Stimulated activated CD8-positive, alpha-beta memory T cell treated with anti-CD3 and anti-CD28 coated beads, Interleukin-12 subunit alpha, Interleukin-12 subunit beta, amount 100 ng/mL, for 24 hours (primary cell): ENCODE measurements around the gene FGF13.

Experiments used
- DNase-seq: peaks from one replicate; pipeline ENCODE4 v3.0.0-alpha.2; 2020; ENCODE audit errors: extremely low read depth

Gene FGF13

DNA sequence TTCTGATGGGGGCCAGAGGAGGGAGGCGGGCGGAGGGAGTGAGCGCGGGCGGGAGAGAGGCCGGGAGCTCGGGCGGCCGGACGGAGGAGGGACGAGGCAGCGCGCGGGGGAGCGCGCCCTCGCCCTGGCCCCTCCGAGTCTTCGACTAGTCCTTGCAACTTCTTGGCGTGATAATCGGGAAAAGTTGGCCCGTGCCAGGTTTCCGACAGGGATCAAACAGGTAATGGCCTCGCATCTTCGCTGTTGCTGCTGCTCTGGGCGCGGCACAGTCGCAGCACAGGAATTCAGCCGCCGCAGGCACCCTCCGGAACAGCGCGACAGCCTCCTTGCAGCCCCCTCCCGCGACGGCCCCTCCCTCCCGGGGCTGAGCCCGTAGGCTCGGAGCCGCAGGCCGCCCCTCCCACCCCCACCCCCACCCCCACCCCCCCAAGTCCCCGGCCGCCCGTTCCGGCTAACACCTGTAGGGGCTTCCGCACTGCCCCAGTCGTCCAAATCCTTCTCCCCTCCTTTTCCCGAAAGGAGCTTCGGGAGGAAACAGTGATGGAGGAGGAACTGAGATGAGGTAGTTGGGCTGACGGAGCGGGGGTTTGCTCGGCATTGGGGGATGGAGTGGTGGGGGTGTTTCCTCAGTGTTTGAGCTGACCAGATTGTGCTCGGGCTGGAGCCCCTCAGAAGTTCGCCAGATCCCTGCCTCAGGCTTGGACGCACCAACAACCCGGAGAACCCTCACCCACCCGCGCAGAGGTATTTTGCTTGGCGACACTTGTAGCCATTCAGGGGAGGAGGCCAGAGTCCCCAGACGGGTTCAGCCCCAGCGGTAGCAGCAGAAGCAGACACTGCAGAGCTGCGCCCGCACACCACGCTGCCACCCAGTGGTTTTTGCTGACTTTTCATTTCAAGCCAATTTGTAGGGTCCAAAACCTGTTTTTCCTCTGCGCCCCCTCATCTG is at the start of gene FGF13:
Gene FGF13, minus strand, starts transcription at position 319 of the 949 bp plus-strand sequence. CDS start 714 bp downstream, outside the sequence.
- DNase-seq, result no peak

DNA sequence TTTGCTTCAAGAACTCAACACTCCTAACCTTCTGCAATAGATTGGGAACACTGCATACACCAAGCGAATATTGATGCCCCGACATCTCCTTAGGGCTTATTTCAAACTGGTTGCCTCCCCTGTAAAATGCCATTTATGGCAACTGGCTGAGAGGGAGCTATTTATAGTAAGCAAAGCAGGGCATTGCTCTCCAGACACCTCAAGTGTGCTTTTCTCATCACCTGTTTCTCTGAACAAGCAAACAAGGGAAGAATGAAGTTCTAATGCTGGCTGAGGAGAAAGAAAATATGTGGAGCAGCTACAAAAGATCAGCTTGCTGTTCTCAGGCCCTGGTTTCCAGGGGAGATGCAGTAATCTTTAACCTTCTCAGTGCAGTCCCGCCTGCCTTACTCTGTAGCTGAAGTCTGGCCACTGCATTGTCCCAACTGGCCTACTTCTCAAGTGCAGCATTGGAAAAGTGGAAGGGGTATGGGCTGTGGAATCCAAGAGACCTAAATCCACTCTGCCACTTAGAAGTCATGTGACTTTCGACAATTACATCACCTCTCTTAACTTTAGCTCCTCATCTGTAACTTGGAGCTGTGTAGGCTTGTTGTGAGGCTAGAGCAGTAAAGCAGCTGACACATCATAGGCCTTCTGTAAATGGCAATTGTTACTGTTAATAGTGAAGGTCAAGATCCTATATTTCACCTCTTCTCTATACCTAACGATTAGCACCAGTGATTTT is 47.9 kb upstream of the FGF13 start:
- DNase-seq, result no peak

GRCh38 chrX:138756234-138756633 is 44.7 kb upstream of the FGF13 start:
- DNase-seq, result no peak

DNA sequence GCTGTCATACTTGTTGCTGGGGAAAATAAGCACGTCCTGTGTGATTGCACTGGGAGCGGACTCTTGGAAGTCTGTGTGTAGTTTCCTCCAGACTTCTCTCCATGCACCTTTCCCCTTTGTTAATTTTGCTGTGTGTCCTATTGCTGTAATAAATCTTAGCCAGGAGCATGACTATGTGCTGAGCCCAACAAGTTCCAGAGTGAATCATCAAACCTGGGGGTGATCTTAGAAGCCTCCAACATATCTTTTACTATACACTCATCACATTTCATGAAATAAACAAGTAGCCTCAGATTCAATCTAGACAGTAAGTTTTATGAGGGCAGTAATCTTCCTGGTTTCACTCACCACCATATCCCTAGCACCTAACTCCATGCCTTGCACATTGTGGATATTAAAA is 43.3 kb upstream of the FGF13 start:
- no peak for DNase-seq

DNA sequence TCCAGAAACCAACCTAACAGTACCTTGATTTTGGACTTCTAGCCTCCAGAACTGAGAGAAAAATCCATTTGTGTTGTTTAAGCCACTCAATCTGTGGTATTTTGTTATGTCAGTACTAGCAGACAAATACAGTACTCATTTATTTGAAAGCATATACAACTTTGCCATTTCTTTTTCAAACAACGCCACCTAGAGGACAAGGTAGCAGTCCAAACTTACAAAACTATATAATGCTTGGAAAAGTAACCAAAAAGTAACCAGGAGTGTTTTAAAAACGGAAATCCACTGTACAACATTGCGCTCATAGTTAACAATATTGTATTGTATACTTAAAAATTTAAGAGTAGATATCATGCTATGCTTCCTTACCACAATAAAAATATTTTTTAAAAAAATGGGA is 37.0 kb upstream of the FGF13 start:
- DNase-seq, result no peak

- no peak for DNase-seq
Observed at GRCh38 chrX:138745196-138745595, 33.7 kb upstream of the FGF13 start.

GRCh38 chrX:138742217-138742616 is 30.7 kb upstream of the FGF13 start:
- no peak for DNase-seq

DNA sequence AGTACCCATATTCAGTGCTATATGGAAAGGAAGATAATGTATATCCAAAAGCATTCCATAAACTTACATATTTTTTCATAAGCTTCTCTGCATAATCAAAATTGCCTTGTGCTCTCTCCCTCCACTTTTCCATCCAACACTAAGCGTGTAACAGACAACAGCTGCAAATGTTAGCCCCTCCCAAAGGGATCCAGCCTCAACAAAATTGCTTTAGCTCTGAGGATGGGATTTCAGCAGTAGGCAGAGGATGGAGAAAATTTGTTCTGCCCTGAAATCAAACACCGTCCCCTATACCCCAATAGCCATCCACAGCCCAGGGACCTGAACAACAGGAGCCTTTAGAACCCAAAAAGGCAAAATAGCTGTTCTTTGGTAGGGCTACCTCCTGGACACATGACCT is 28.8 kb upstream of the FGF13 start:
- DNase-seq, result no peak

DNA sequence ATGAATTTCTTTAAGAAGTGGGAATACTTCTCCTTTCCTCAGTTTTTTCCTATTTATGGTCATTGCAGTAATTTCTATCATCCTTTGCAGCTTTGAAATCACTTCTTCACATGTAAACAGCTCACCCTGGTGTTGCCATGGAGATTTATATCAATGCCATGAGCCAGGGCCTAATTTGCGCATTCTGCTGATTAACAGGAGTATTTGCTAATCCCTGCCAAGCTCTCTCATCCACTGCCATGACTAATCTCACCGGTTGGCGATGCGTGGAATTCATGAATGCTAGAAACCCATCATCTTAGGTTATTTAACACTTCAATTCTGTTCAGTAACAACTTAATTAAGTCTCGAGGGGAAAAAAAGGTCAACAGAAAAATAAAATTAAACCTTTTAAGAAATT is 11.8 kb upstream of the FGF13 start:
- no peak for DNase-seq

DNA sequence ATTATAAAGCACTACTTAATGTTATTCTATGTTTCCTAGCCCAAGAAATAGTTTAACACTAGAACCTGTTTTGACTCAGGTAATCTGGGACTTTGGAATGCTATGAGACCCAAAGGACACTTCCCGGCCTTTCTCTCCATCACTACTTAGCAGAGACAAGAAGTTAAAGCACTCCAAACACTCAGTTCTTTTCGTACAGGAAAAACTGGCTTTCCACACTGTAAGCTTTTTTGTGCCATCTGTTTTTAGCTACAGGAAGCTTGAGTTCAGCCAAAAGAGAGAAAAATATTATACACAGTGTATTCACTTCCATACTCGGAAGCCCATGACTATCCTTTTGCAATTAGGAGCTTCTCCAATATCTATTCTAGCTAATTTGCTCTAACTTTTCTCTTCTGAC is 7.9 kb upstream of the FGF13 start:
- DNase-seq, result no peak

GRCh38 chrX:138718941-138719340 is 7.4 kb upstream of the FGF13 start:
- no peak for DNase-seq

DNA sequence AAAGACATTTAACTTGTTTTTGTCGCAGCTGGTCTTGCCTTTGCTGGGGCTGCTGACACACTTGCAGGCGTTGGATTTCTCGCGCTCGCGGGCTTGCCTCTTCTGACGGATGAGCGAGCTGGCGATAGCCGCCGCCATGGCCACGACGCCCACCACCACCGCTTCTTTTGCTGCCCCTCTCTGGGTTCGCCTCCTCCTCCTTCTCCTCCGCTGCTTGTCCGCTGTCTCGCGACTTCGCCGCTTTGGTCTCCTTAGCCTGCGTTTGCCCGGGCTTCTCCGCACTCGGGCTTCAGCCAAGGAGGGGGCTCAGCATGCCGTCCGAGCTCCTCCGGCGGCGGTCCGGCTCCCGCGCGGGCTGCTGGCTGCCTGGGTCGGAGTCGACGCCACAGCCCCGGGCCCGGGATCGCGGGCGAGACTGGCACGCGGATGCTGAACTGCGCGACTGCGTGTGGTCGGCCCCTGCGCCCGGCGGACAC is 613 bp downstream of the FGF13 start:
- DNase-seq, result no peak

- DNase-seq, result no peak
Observed at GRCh38 chrX:138709886-138710791, 1.4 kb downstream of the FGF13 start.

DNA sequence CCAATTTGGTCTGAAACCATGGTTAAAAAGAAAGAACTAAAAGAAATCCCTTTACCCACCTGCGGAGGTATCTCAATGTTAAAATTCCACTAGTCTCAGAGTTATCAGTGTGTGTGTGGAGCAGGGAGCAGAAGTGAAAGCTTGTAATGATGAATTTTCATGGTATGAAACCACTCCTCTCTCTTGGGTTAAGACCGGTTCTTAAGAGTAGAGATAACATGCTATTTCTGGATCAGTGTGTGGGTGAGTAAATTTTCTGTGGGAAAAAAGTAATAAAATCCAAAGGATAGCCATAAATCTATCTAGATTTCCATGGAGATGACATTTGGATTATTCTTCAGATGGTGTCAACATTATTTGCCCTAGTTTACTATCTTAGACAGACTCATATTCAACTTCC is 3.2 kb downstream of the FGF13 start:
- no peak for DNase-seq

GRCh38 chrX:138704596-138704995 is 6.9 kb downstream of the FGF13 start:
- no peak for DNase-seq

DNA sequence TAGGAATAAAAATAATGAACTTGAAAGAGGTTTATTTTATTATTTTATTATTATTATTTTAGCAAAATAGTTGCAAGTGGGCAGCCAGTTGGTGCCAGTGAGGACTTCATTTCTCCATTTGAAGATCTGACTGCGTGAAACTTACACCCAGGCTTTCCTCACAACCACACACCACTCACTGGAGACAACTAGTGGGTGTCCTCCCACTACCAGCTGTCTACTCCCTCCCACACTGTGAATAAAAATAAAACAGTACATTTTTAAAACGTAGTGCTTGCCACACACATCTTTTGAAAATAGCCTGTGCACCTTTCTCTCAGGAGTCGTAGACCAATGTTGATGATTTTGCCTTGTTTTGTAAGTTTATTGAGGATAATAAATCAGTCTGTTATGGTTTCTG is 7.4 kb downstream of the FGF13 start:
- no peak for DNase-seq

GRCh38 chrX:138692591-138692990 is 18.9 kb downstream of the FGF13 start:
- no peak for DNase-seq

DNA sequence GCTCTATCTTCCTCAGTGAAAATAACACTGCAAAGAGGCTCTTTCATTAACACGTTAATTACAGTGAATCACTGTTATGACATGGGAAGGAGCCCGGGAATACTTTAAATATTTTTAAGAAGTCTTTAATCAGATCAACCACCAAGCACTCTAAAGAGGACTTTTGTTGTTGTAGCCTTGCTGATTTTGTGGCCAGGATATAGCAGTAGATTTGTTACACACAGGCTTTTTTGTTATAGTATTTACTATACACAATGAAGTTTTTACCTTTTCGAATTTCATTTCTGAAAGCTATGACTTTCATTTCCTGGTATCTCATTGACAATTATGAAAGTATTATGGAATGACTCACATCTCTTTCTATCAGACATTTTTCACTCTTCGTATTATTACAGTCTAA is 20.3 kb downstream of the FGF13 start:
- DNase-seq, result no peak

DNA sequence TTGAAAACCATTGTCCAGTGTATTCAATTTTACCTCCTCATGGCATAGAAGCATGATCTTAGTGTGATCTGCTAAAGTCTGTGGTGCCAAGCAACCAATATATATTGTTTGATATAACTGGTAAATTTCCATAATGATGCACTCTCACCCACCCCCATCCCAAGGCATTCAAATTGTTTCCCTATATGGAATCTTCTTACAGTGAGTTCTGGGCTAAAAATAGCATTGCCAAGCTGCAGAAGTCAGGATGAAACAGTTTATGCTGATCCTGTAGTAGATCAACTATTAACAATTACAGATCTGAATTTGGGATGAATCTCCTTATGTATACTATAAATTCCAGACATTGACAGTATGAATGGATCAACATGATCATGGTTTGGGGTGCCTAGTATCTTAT is 20.9 kb downstream of the FGF13 start:
- DNase-seq, result no peak

DNA sequence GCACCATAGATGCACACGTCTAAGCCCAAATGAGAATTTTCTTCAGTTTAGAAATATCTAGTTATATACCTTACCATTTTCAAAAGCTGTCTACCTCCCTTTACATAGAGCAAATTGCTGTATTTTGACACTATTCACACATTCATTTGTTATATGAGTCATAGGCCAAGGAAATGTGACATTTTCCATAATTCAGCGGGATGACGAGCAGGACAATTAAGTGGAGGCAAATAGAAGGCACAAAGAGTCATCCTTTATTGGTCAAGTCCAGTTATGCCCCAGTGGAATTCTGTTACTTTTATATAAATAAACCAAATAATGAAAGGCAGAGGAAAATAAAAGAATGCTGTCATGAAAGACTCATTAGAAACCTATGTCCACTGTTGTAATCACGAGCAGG is 27.9 kb downstream of the FGF13 start:
- DNase-seq, result no peak

DNA sequence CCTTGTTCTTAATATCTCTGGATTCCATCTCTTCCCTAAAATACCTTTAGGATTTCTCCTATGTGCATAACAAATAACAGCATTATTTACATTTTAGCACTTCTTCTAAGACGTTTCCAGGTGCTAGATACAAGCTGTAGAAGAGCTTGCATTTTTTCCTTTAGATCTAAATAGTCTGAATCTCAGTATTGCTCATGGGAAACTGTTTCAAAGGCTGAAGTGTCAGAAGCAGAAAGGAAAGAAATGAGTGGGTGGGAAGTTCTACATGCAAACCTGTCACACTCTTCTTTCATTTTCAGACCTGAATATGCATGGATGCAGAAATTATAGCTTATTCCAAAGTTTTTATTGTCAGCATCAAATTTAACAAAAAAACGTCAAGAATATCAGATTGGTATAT is 41.8 kb downstream of the FGF13 start:
- no peak for DNase-seq

DNA sequence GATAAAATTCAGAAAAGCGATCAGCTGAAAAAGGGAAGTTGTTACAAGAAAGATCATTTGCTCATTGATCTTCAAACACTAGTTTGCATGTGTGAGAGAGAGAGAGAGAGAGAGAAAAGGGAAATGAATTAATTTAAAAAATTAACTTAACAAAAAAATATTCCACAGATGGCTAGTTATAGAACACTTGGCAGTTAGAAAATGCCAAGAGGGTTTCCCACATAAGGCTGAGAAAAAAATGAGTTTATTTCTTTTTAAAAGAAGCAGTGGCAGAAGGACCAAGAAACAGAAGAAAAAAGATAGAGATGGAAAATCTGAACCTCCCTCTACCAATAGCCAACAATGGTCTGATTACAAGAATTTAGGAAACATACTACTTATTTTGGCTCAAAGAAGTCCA is 47.1 kb downstream of the FGF13 start:
- DNase-seq, result no peak
